ENCODE measurements around the gene MYH15.

MYH15 gene
- total RNA-seq: 0 to 0.19 (median 0.17) reads per million in 3 donors

- H3K4me1 ChIP-seq (ENCODE audit: control insufficient read depth, insufficient read depth, low read length, poor library complexity, severe bottlenecking): no peaks in the 10 kb centered on the region
Measured at GRCh38 chr3:108510496-108510895, at the start of gene MYH15. MYH15 (minus strand) TSS chr3:108510596; CDS start chr3:108510530, 66 bp downstream.

GRCh38 chr3:108555966-108556581 is 45.7 kb upstream of the MYH15 start:
- Histone ChIP-seq H3K27me3 (replicated peaks; ENCODE audit: control insufficient read depth, insufficient read depth, low read length, poor library complexity, severe bottlenecking) (no peaks in the 10 kb centered on the region), H3K27ac (ENCODE audit: insufficient read depth, low read length, poor library complexity, severe bottlenecking) (no peak overlapping the region), H3K36me3 (ENCODE audit: control insufficient read depth, insufficient read depth, low read length) (no peaks in the 10 kb centered on the region), H3K9me3 (ENCODE audit: control insufficient read depth, low read length) (no peaks in the 10 kb centered on the region), H3K4me3 (ENCODE audit: insufficient read depth, low read depth, low read length, poor library complexity, severe bottlenecking) (no peak overlapping the region), H3K4me1 (ENCODE audit: control insufficient read depth, insufficient read depth, low read length, poor library complexity, severe bottlenecking) (no peaks in the 10 kb centered on the region)
- no peak for DNase-seq

More at GRCh38 chr3:108510496-108510895, at the start of gene MYH15:
- no peak within 1 kb of the TSS for H3K4me3 ChIP-seq (ENCODE audit: insufficient read depth, low read depth, low read length, poor library complexity, severe bottlenecking)
- no peaks in the 10 kb centered on the region for H3K9me3 ChIP-seq (ENCODE audit: control insufficient read depth, low read length)
- no peak within 1 kb of the TSS for H3K27ac ChIP-seq (ENCODE audit: insufficient read depth, low read length, poor library complexity, severe bottlenecking)
- H3K27me3 ChIP-seq (replicated peaks; ENCODE audit: control insufficient read depth, insufficient read depth, low read length, poor library complexity, severe bottlenecking): no peaks in the 10 kb centered on the region
- DNase-seq: no peak
- no peaks in the 10 kb centered on the region for H3K36me3 ChIP-seq (ENCODE audit: control insufficient read depth, insufficient read depth, low read length)

GRCh38 chr3:108554913-108555571 is 44.6 kb upstream of the MYH15 start:
- Histone ChIP-seq H3K36me3 (ENCODE audit: control insufficient read depth, insufficient read depth, low read length) (no peaks in the 10 kb centered on the region), H3K4me1 (ENCODE audit: control insufficient read depth, insufficient read depth, low read length, poor library complexity, severe bottlenecking) (no peaks in the 10 kb centered on the region), H3K9me3 (ENCODE audit: control insufficient read depth, low read length) (no peaks in the 10 kb centered on the region), H3K27me3 (replicated peaks; ENCODE audit: control insufficient read depth, insufficient read depth, low read length, poor library complexity, severe bottlenecking) (no peaks in the 10 kb centered on the region), H3K4me3 (ENCODE audit: insufficient read depth, low read depth, low read length, poor library complexity, severe bottlenecking) (no peak overlapping the region), H3K27ac (ENCODE audit: insufficient read depth, low read length, poor library complexity, severe bottlenecking) (no peak overlapping the region)
- DNase-seq: no peak

GRCh38 chr3:108554229-108554628 is 43.8 kb upstream of the MYH15 start:
- no peaks in the 10 kb centered on the region for H3K9me3 ChIP-seq (ENCODE audit: control insufficient read depth, low read length)
- no peak overlapping the region for H3K27ac ChIP-seq (ENCODE audit: insufficient read depth, low read length, poor library complexity, severe bottlenecking)
- H3K4me1 ChIP-seq (ENCODE audit: control insufficient read depth, insufficient read depth, low read length, poor library complexity, severe bottlenecking): no peaks in the 10 kb centered on the region
- no peaks in the 10 kb centered on the region for H3K27me3 ChIP-seq (replicated peaks; ENCODE audit: control insufficient read depth, insufficient read depth, low read length, poor library complexity, severe bottlenecking)
- DNase-seq: no peak
- no peaks in the 10 kb centered on the region for H3K36me3 ChIP-seq (ENCODE audit: control insufficient read depth, insufficient read depth, low read length)
- no peak overlapping the region for H3K4me3 ChIP-seq (ENCODE audit: insufficient read depth, low read depth, low read length, poor library complexity, severe bottlenecking)

- Histone ChIP-seq H3K27me3 (replicated peaks; ENCODE audit: control insufficient read depth, insufficient read depth, low read length, poor library complexity, severe bottlenecking) (no peaks in the 10 kb centered on the region), H3K4me1 (ENCODE audit: control insufficient read depth, insufficient read depth, low read length, poor library complexity, severe bottlenecking) (no peaks in the 10 kb centered on the region), H3K4me3 (ENCODE audit: insufficient read depth, low read depth, low read length, poor library complexity, severe bottlenecking) (no peak overlapping the region), H3K36me3 (ENCODE audit: control insufficient read depth, insufficient read depth, low read length) (no peaks in the 10 kb centered on the region), H3K9me3 (ENCODE audit: control insufficient read depth, low read length) (no peaks in the 10 kb centered on the region), H3K27ac (ENCODE audit: insufficient read depth, low read length, poor library complexity, severe bottlenecking) (no peak overlapping the region)
- no peak for DNase-seq
Measured at GRCh38 chr3:108552267-108553159, 42.1 kb upstream of the MYH15 start.

GRCh38 chr3:108548886-108549285 is 38.5 kb upstream of the MYH15 start:
- no peaks in the 10 kb centered on the region for H3K27me3 ChIP-seq (replicated peaks; ENCODE audit: control insufficient read depth, insufficient read depth, low read length, poor library complexity, severe bottlenecking)
- no peaks in the 10 kb centered on the region for H3K36me3 ChIP-seq (ENCODE audit: control insufficient read depth, insufficient read depth, low read length)
- H3K27ac ChIP-seq (ENCODE audit: insufficient read depth, low read length, poor library complexity, severe bottlenecking): no peak overlapping the region
- DNase-seq: no peak
- no peak overlapping the region for H3K4me3 ChIP-seq (ENCODE audit: insufficient read depth, low read depth, low read length, poor library complexity, severe bottlenecking)
- H3K9me3 ChIP-seq (ENCODE audit: control insufficient read depth, low read length): no peaks in the 10 kb centered on the region
- H3K4me1 ChIP-seq (ENCODE audit: control insufficient read depth, insufficient read depth, low read length, poor library complexity, severe bottlenecking): no peaks in the 10 kb centered on the region

- H3K4me3 ChIP-seq (ENCODE audit: insufficient read depth, low read depth, low read length, poor library complexity, severe bottlenecking): no peak overlapping the region
- no peaks in the 10 kb centered on the region for H3K27me3 ChIP-seq (replicated peaks; ENCODE audit: control insufficient read depth, insufficient read depth, low read length, poor library complexity, severe bottlenecking)
- H3K27ac ChIP-seq (ENCODE audit: insufficient read depth, low read length, poor library complexity, severe bottlenecking): no peak overlapping the region
- no peaks in the 10 kb centered on the region for H3K36me3 ChIP-seq (ENCODE audit: control insufficient read depth, insufficient read depth, low read length)
- no peaks in the 10 kb centered on the region for H3K9me3 ChIP-seq (ENCODE audit: control insufficient read depth, low read length)
- H3K4me1 ChIP-seq (ENCODE audit: control insufficient read depth, insufficient read depth, low read length, poor library complexity, severe bottlenecking): no peaks in the 10 kb centered on the region
- no peak for DNase-seq
Measured at GRCh38 chr3:108548304-108548703, 37.9 kb upstream of the MYH15 start.

GRCh38 chr3:108546692-108547091 is 36.3 kb upstream of the MYH15 start:
- H3K4me3 ChIP-seq (ENCODE audit: insufficient read depth, low read depth, low read length, poor library complexity, severe bottlenecking): peak overlapping the region; percentile 29
- no peak overlapping the region for H3K27ac ChIP-seq (ENCODE audit: insufficient read depth, low read length, poor library complexity, severe bottlenecking)
- no peaks in the 10 kb centered on the region for H3K27me3 ChIP-seq (replicated peaks; ENCODE audit: control insufficient read depth, insufficient read depth, low read length, poor library complexity, severe bottlenecking)
- no peaks in the 10 kb centered on the region for H3K4me1 ChIP-seq (ENCODE audit: control insufficient read depth, insufficient read depth, low read length, poor library complexity, severe bottlenecking)
- DNase-seq: no peak
- no peaks in the 10 kb centered on the region for H3K9me3 ChIP-seq (ENCODE audit: control insufficient read depth, low read length)
- no peaks in the 10 kb centered on the region for H3K36me3 ChIP-seq (ENCODE audit: control insufficient read depth, insufficient read depth, low read length)

GRCh38 chr3:108546247-108546646 is 35.9 kb upstream of the MYH15 start:
- Histone ChIP-seq H3K27ac (ENCODE audit: insufficient read depth, low read length, poor library complexity, severe bottlenecking) (no peak overlapping the region), H3K4me1 (ENCODE audit: control insufficient read depth, insufficient read depth, low read length, poor library complexity, severe bottlenecking) (no peaks in the 10 kb centered on the region), H3K9me3 (ENCODE audit: control insufficient read depth, low read length) (no peaks in the 10 kb centered on the region), H3K27me3 (replicated peaks; ENCODE audit: control insufficient read depth, insufficient read depth, low read length, poor library complexity, severe bottlenecking) (no peaks in the 10 kb centered on the region), H3K36me3 (ENCODE audit: control insufficient read depth, insufficient read depth, low read length) (no peaks in the 10 kb centered on the region), H3K4me3 (ENCODE audit: insufficient read depth, low read depth, low read length, poor library complexity, severe bottlenecking) (peak overlapping the region; percentile 29)
- no peak for DNase-seq

GRCh38 chr3:108538083-108538482 is 27.7 kb upstream of the MYH15 start:
- H3K9me3 ChIP-seq (ENCODE audit: control insufficient read depth, low read length): no peaks in the 10 kb centered on the region
- no peaks in the 10 kb centered on the region for H3K36me3 ChIP-seq (ENCODE audit: control insufficient read depth, insufficient read depth, low read length)
- DNase-seq: no peak
- H3K4me1 ChIP-seq (ENCODE audit: control insufficient read depth, insufficient read depth, low read length, poor library complexity, severe bottlenecking): no peaks in the 10 kb centered on the region
- H3K27me3 ChIP-seq (replicated peaks; ENCODE audit: control insufficient read depth, insufficient read depth, low read length, poor library complexity, severe bottlenecking): no peaks in the 10 kb centered on the region
- no peak overlapping the region for H3K27ac ChIP-seq (ENCODE audit: insufficient read depth, low read length, poor library complexity, severe bottlenecking)
- no peak overlapping the region for H3K4me3 ChIP-seq (ENCODE audit: insufficient read depth, low read depth, low read length, poor library complexity, severe bottlenecking)

Measured in effector memory CD4-positive, alpha-beta T cell (primary cell).